HG02759 (cell line): ENCODE measurements around the gene GRB2.
"Not testable (repeated sequence)": the region's sequence is repeated elsewhere in the genome, so short reads cannot be mapped to it uniquely, and the experiment has no call there.

Experiments used
- ATAC-seq: cut with Tn5 transposase; IDR thresholded peaks from one replicate; pipeline ENCODE4 v1.9.1; 2021; ENCODE audit warnings: mild to moderate bottlenecking, moderate library complexity; ENCODE audit not compliant: unreplicated experiment

GRB2 gene

GRCh38 chr17:75405365-75406221 lies at the start of gene GRB2:
Gene GRB2 (minus strand): TSS chr17:75405678. CDS start chr17:75393628, 12,050 bp downstream.
- peak; percentile 89 for ATAC-seq

DNA sequence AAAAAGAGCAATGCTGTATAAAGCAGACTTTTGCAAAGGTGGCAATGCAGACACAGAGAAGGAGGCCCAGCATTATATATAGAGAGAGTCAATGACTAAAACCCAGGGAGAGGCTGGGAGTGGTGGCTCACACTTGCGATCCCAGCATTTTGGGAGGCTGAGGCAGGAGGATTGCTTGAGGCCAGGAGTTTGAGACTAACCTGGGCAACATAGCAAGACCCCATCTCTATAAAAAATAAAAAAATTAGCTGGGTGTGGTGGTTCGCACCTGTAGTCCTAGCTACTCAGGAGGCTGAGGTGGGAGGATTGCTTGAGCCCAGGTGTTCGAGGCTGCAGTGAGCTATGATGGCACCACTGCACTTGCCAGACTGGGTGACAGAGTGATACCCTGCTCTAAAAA lies 49.2 kb upstream of the GRB2 start:
- not testable (repeated sequence) for ATAC-seq

GRCh38 chr17:75454193-75454592 lies 48.7 kb upstream of the GRB2 start:
- ATAC-seq: no peak

DNA sequence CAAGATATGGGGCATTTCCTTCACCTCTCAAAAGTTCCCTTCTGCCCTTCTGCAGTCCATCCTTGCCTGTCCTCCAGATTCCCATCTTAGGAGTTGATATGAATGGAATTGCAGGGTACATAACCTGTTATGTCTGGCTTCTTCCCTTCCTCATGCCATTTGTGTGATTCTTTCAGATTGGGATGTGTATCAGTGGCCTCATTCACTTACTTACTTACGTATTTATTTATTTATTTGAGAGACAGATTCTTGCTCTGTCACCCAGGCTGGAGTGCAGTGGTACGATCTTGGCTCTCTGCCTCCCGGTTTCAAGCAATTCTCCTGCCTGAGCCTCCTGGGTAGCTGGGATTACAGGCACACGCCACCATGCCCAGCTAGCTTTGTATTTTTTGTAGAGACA lies 44.8 kb upstream of the GRB2 start:
- no peak for ATAC-seq

GRCh38 chr17:75447951-75448856 lies 42.7 kb upstream of the GRB2 start:
- no peak for ATAC-seq

DNA sequence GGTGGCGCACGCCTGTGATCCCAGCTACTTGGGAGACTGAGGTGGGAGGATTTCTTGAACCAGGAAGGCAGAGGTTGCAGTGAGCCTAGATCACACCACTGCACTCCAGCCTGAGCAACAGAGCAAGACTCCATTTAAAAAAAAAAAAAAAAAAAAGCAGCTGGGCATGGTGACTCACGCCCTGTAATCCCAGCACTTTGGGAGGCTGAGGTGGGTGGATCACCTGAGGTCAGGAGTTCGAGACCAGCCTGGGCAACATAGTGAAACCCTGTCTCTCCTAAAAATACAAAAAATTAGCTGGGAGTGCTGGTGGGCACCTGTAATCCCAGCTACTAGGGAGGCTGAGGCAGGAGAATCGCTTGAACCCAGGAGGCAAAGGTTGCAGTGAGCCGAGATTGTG lies 40.4 kb upstream of the GRB2 start:
- ATAC-seq: not testable (repeated sequence)

DNA sequence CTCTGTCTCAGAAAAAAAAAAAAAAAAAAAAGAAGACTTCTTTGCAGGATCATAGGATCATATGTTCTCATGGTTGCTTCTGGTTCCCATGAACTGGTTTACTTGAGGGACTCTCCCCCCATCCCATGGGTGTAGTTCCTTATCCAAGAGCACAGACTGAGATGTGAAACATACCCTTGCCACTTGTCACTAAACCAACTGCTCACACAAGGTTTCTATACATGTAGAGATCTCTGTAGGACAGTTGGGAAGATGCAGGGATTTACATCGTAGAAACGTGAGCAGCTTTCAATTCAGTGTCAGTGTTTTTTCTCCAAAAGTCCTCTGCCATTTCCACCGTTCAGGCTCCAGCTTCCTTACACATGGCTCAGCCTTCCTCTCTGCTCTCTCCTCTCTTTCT lies 39.8 kb upstream of the GRB2 start:
- ATAC-seq: no peak

DNA sequence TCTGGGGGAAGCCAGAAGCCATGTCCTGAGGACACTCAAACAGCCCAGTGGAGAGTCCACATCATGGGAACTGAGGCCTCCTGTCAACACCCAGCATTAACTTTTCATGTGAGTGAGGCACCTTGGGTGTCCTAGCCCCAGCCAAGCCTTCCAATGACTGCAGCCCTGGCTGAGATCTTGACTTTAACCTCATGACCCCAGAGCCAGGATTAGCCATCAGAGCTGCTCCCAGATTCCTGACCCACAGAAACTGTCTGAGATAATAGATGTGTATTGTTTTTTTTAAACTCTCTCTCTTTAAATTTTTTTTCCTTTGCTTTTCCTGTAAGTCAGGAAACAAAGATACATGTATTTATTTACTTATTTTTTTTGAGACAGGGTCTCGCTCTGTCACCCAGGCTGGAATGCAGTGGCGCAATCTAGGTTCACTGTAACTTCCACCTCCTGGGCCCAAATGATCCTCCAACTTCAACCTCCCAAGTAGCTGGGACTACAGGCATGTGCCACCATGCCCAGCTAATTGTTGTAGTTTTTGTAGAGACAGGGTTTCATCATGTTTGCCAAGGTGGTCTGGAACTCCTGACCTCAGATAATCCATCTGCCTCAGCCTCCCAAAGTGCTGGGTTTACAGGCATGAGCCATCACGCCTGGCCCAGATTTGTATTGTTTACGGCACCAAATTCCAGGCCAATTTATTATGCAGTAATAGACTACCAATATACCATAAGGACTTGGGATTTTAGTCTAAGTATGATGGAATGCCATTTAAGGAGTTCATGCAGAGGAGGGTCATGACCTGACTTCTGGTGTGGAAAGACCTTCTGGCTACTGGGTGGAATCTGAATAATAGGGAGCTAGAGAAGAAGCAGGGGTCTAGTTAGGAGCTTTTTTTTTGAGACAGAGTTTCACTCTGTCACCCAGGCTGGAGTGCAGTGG lies 37.0 kb upstream of the GRB2 start:
- ATAC-seq: no peak

DNA sequence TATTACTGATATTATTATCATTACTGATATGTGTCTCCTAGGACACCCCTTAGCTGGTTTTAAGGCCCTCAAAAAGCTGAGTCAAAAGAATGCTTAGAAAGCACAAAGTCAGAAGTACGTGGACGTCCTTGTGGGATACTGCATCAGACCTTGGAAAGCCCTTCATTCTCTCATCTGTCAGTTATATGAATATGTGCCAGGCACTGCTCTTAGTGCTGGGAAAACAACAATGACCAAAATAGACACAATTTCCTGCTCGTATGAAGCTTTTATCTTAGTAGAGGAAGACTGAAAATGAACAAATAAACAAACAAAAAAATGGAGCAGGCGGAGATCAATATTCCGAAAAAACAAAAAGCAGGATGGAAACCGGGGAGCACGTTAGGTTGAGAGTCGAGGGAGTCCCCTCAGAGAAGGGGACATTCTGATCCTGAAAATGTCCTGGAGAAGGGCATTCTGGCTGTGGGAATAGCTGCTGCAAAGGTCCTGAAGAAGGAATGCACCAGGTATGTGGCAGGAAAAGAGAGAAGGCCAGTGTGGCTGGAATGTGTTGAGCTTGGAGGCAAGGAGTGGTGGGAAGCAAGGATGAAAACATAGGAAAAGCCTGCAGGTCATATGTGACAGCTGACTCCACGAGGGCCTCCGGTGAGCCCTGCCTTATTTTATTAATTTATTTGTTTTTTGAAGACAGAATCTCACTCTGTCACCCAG lies 35.4 kb upstream of the GRB2 start:
- ATAC-seq: no peak

DNA sequence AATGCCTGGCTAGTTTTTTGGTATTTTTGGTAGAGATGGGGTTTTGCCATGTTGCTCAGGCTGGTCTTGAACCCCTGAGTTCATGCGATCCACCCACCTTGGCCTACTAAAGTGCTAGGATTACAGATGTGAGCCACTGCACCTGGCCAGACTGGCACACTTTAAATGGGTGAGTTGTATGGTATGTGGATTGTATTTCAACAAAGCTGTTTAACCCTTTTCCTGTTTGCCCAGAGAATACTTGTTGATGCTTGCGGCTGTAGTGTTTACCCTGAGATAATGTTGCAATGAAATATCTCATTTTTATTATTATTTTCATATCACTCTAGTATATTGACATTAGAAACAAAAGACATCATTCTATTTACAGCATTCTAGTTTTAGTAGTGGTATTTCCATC lies 33.8 kb upstream of the GRB2 start:
- no peak for ATAC-seq

GRCh38 chr17:75437404-75437803 lies 31.9 kb upstream of the GRB2 start:
- ATAC-seq: not testable (repeated sequence)

GRCh38 chr17:75434433-75434832 lies 29.0 kb upstream of the GRB2 start:
- not testable (repeated sequence) for ATAC-seq

DNA sequence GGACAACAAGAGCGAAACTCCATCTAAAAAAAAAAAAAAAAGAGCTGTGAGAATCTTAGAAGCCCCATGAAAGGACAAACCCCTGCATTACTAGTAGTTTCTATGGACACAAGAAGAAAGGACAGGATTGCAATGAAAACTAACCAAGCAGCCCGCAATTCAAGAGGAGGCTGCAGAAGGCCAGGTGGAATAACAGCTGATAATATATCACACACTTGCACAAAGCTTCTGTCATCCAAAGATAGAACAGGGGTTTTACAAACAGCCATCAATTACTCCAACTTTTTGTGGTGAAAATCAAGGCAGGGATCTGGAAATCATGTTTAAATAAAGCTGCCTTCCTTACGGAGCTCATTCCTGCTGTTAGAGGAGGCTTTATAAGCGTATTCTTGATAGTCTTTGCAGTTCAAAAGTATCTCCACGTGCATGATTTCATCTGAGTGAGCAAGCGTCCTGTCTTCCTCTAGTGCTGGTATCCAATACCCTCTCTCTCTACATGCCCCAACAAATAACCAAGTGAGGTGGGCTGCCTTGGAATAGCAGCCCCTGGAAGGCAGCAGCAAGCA lies 27.8 kb upstream of the GRB2 start:
- ATAC-seq: no peak

GRCh38 chr17:75430159-75430974 lies 24.9 kb upstream of the GRB2 start:
- no peak for ATAC-seq

- no peak for ATAC-seq
Observed at GRCh38 chr17:75428543-75429469, 23.3 kb upstream of the GRB2 start.

DNA sequence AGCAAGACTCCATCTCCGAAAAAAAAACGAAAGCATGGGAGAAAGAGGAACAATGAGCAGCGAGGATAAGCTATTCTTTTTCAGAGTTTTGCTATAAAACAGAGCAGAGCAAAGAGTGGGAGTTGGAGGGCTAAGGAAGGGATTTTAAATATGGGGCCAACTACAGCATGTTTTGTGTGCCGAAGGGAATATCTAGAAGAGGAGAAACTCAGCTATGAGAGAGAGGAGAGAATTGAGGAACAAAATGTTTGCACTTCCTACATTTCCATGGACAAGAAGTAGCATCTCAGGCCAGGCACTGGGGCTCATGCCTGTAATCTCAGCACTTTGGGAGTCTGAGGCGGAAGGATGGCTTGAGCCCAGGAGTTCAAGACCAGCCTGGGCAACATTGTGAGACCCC lies 13.1 kb upstream of the GRB2 start:
- ATAC-seq: no peak

DNA sequence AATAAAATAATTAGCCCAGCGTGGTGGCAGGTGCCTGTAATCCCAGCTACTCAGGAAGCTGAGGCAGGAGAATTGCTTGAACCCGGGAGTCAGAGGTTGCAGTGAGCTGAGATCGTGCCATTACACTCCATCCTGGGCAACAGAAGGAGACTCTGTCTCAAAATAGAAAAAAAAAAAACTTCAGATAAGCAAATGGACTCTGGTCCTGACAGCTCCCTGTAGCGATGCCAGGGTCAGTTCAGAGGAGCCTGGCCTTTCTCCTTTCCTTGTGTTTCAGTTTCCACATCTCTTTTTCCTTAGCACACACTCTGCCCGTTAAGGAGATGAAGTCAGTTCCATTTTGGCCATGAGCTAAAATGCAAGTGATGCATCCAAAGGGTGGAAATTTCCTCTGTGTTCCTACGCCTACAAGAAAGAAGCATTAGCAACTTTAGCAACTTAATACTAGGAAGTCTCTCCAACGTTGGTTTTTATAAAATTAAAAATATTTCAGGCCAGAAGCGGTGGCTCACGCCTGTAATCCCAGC lies 11.6 kb upstream of the GRB2 start:
- no peak for ATAC-seq

GRCh38 chr17:75416006-75416405 lies 10.5 kb upstream of the GRB2 start:
- no peak for ATAC-seq
